GM23248 (cell line): Measurements from ENCODE around the gene YES1.

Experiments used
- EZH2 ChIP-seq: fragments of 200-600 bp; sonication (generic); IDR thresholded peaks from 2 replicates; pipeline ENCODE4 v1.6.1; 2018; ENCODE audit warnings: antibody characterized with exemption, mild to moderate bottlenecking; ENCODE audit not compliant: insufficient read depth, poor library complexity, severe bottlenecking
- EZH2phosphoT487 ChIP-seq: fragments of 200-600 bp; sonication (generic); IDR thresholded peaks from 2 replicates; pipeline ENCODE4 v1.6.1; 2018; ENCODE audit warnings: antibody characterized with exemption, moderate library complexity, mild to moderate bottlenecking, low read depth; ENCODE audit not compliant: insufficient read depth

DNA sequence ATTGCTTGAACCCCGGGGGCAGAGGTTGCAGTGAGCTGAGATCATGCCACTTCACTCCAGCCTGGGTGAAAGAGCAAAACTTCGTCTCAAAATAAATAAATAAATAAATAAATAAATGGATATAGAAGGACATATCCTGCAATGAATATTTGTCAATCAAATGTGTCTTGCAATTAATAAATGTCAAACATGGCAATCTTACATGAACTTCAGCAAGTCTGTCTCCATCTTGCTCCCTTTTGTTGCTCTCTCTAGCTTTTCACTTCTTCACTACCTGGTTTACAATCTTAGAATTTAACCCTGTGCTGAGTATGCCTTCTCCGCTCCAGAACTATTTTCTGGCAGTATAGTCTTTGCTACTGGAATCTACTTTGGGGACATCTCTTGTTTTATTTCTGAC lies 3.3 kb upstream of the YES1 start:
- no peak for TF ChIP-seq EZH2
- TF ChIP-seq EZH2phosphoT487: no peak
